K562 (cell line): Measurements from ENCODE around the gene CD34. TPM values are rescaled to one million over a fixed set of nuclear protein-coding genes. Genes with fewer than 3 reads are reported as not detected.
A peak's percentile ranks its signal among the peaks of the same experiment; 100 is the strongest.

Experiments used
- ATF7 ChIP-seq: fragments of 450-650 bp; IDR thresholded peaks from 2 replicates; pipeline ENCODE4 v1.7.1; 2014; ENCODE audit warnings: mild to moderate bottlenecking, moderate library complexity
- CEBPB ChIP-seq: fragments of 450-650 bp; IDR thresholded peaks from 2 replicates; pipeline ENCODE4 v1.6.1; 2016; ENCODE audit warnings: missing genetic modification characterization, missing compliant biosample characterization
- CEBPG ChIP-seq, 3 experiments: fragments of 200-800 bp in 1 of 3; sonication (Bioruptor generic) in 1 of 3; sonication (generic) in 1 of 3; formaldehyde crosslinking in 1 of 3; IDR thresholded peaks in 2 of 3; conservative IDR thresholded peaks in 1 of 3; 2 replicates each; pipeline versions ENCODE4 v1.6.1 to v1.8.0; 2016 to 2022; ENCODE audit warnings: missing compliant biosample characterization in 2 of 3, missing genetic modification characterization in 2 of 3, mild to moderate bottlenecking in 1 of 3, missing genetic modification reagents in 1 of 3
- FOXM1 ChIP-seq, 2 experiments: fragments of 450-650 bp in 1 of 2; sonication (generic) in 1 of 2; formaldehyde crosslinking in 1 of 2; IDR thresholded peaks; 2 replicates each; pipeline versions ENCODE4 v1.6.1 to v1.9.0; 2017 to 2022; ENCODE audit warnings: low read depth in 2 of 2, mild to moderate bottlenecking in 2 of 2, missing genetic modification reagents in 1 of 2, moderate library complexity in 1 of 2
- GABPA ChIP-seq: fragments of 200-800 bp; sonication (Bioruptor generic); conservative IDR thresholded peaks from 2 replicates; pipeline ENCODE4 v1.6.1; 2016; ENCODE audit warnings: low read depth, missing genetic modification characterization, missing compliant biosample characterization
- HDGF ChIP-seq: fragments of 450-650 bp; IDR thresholded peaks from 2 replicates; pipeline ENCODE4 v1.6.1; 2016
- ID3 ChIP-seq, 2 experiments: fragments of 250-450 bp in 1 of 2; fragments of 450-650 bp in 1 of 2; sonication (Bioruptor Pico) in 1 of 2; IDR thresholded peaks; 2 replicates each; pipeline versions ENCODE4 v1.6.1 to v1.8.0; 2016 to 2021; ENCODE audit warnings: mild to moderate bottlenecking in 2 of 2, moderate library complexity in 2 of 2, missing compliant biosample characterization in 1 of 2, missing genetic modification characterization in 1 of 2
- ILK ChIP-seq: fragments of 450-650 bp; IDR thresholded peaks from 2 replicates; pipeline ENCODE4 v1.6.1; 2016; ENCODE audit warnings: missing genetic modification characterization, low read depth, mild to moderate bottlenecking, missing compliant biosample characterization, moderate library complexity, borderline replicate concordance
- JUN ChIP-seq, 2 experiments: sonication (generic) in 1 of 2; formaldehyde crosslinking in 1 of 2; IDR thresholded peaks; 2 replicates each; pipeline versions ENCODE4 v1.6.1 to v1.8.0; 2012 to 2022; ENCODE audit warnings: borderline replicate concordance in 2 of 2, mild to moderate bottlenecking in 2 of 2, improper control_type of control experiment in 1 of 2, low read depth in 1 of 2, low read length in 1 of 2, missing genetic modification reagents in 1 of 2
- L3MBTL2 ChIP-seq: fragments of 450-650 bp; IDR thresholded peaks from 2 replicates; pipeline ENCODE4 v1.6.1; 2016; ENCODE audit warnings: mild to moderate bottlenecking, moderate library complexity
- RBM15 ChIP-seq: fragments of 200-400 bp; formaldehyde crosslinking; IDR thresholded peaks from 2 replicates; pipeline ENCODE4 v1.6.1; 2018; ENCODE audit warnings: mild to moderate bottlenecking, low read length, moderate library complexity; ENCODE audit not compliant: insufficient read depth
- SIX5 ChIP-seq, 2 experiments: IDR thresholded peaks; 2 replicates each; pipeline ENCODE4 v1.6.1; 2011; ENCODE audit warnings: low read length in 2 of 2, borderline replicate concordance in 1 of 2, low read depth in 1 of 2, mild to moderate bottlenecking in 1 of 2, moderate library complexity in 1 of 2; ENCODE audit not compliant: insufficient read depth in 1 of 2
- TRIM24 ChIP-seq, 2 experiments: fragments of 450-650 bp; IDR thresholded peaks; 2 replicates each; pipeline ENCODE4 v1.6.1; 2016
- ZNF175 ChIP-seq: fragments of 200-800 bp; sonication (Bioruptor generic); IDR thresholded peaks from 2 replicates; pipeline ENCODE4 v1.6.1; 2016; ENCODE audit warnings: low read depth, mild to moderate bottlenecking, missing genetic modification characterization, missing compliant biosample characterization
- ZNF316 ChIP-seq: fragments of 450-650 bp; IDR thresholded peaks from 2 replicates; pipeline ENCODE4 v1.6.1; 2016
- polyA plus RNA-seq, 8 experiments: library from polyadenylated mRNA; depleted of rRNA in 4 of 8; stranded (reverse) in 5 of 8; unstranded in 3 of 8; fragments of >200 nt; fragmentation: Nextera tagmentation in 2 of 8; fragmentation: Illumina TruSeq in 1 of 8; extraction: Ambion mirVana in 2 of 8; extraction: Trizol in 1 of 8; gene quantifications; 2 replicates each; pipeline versions ENCODE4 v1.2.1 to v1.2.3, GENCODE V29; 2011 to 2014; ENCODE audit warnings: inconsistent platforms in 1 of 8, missing spikeins in 1 of 8
- total RNA-seq, 7 experiments: library from RNA; depleted of rRNA in 6 of 7; stranded (reverse); fragments of >200 nt in 6 of 7; fragmentation: Illumina TruSeq in 2 of 7; extraction: Trizol in 2 of 7; gene quantifications; 2 replicates each; pipeline versions ENCODE4 v1.2.1 to v1.2.3, GENCODE V29; 2011 to 2021; ENCODE audit warnings: low replicate concordance in 1 of 7

The CD34 gene
- total and polyA plus RNA-seq, 9 of the 15 experiments (the other 6 are each of a cell fraction or from before 2014, with no cell fraction given) = not detected

GRCh38 chr1:207903767-207904166, 7.2 kb downstream of the CD34 start (continued):
- TF ChIP-seq ZNF316 = no peak
- peak; percentile 33; the same call in 1 of the 2 replicates for TF ChIP-seq ATF7
- TF ChIP-seq GABPA (tag) = no peak
- TF ChIP-seq ID3 (CRISPR knock-in tag; IDR thresholded peaks at IDR 0.05) = no peak
- TF ChIP-seq ID3 (tag; IDR thresholded peaks at IDR 0.05) = no peak
- no peak for TF ChIP-seq RBM15
- no peak for TF ChIP-seq FOXM1 (IDR thresholded peaks at IDR 0.05; ENCODE audit: low read depth)
- TF ChIP-seq FOXM1 (CRISPR knock-in tag; IDR thresholded peaks at IDR 0.05; ENCODE audit: low read depth) = no peak
- TF ChIP-seq ZNF175 (CRISPR knock-in tag) = peak; percentile 81
- TF ChIP-seq ILK (tag) = no peak
- peak; percentile 53; the same call in 1 of the 2 replicates for TF ChIP-seq JUN (IDR thresholded peaks at IDR 0.05; ENCODE audit: borderline replicate concordance, low read depth, low read length)
- no peak for TF ChIP-seq JUN (CRISPR knock-in tag; IDR thresholded peaks at IDR 0.05; ENCODE audit: borderline replicate concordance)
- peak; percentile 21 to 43; a peak in 1 of 4 replicates for TF ChIP-seq TRIM24 (IDR thresholded peaks at IDR 0.05)
- no peak for TF ChIP-seq HDGF
- TF ChIP-seq CEBPB (tag) = peak; percentile 71
- 0 out of 2 replicates have a peak, but pooled peaks have one; percentile 13 for TF ChIP-seq L3MBTL2
- TF ChIP-seq SIX5 (IDR thresholded peaks at IDR 0.05; ENCODE audit: borderline replicate concordance in 1 of 2, insufficient read depth in 1 of 2, low read depth in 1 of 2, low read length in 2 of 2) = no peak
- peak; percentile 46; the same call in 1 of the 2 replicates for TF ChIP-seq CEBPG (CRISPR knock-in tag; IDR thresholded peaks at IDR 0.05)
- TF ChIP-seq CEBPG (tag; conservative IDR thresholded peaks at IDR 0.05 in 1 of 2, IDR thresholded peaks at IDR 0.05 in 1 of 2) = peak; percentile 38 to 91; a peak in 2 of 4 replicates
